Endodermal cell (in vitro differentiated cells): ENCODE results near the gene LSAMP. TPM values are rescaled to one million over a fixed set of nuclear protein-coding genes. Genes with fewer than 3 reads are reported as not detected.

Experiments used
- DNase-seq: peaks from one replicate; pipeline ENCODE4 v3.0.0-alpha.2; 2017
- H3K27ac ChIP-seq: 2 replicates; pipeline ENCODE4 v1.5.1; 2013; ENCODE audit warnings: mild to moderate bottlenecking, low read depth, low read length, moderate library complexity
- H3K27me3 ChIP-seq: 2 replicates; pipeline ENCODE4 v1.6.1; 2013; ENCODE audit warnings: mild to moderate bottlenecking, low read length, moderate library complexity; ENCODE audit not compliant: insufficient read depth, control insufficient read depth, poor library complexity, severe bottlenecking
- H3K36me3 ChIP-seq: 2 replicates; pipeline ENCODE4 v1.7.0; 2013; ENCODE audit warnings: mild to moderate bottlenecking, low read length, moderate library complexity; ENCODE audit not compliant: control insufficient read depth, insufficient read depth
- H3K4me1 ChIP-seq: one replicate; pipeline ENCODE4 v1.7.0; 2013; ENCODE audit warnings: low read length; ENCODE audit not compliant: control insufficient read depth, insufficient read depth
- H3K4me3 ChIP-seq: 2 replicates; pipeline ENCODE4 v1.5.1; 2013; ENCODE audit warnings: mild to moderate bottlenecking, low read length, moderate library complexity
- H3K9ac ChIP-seq: 2 replicates; pipeline ENCODE4 v1.6.1; 2013; ENCODE audit warnings: mild to moderate bottlenecking, low read length, moderate library complexity; ENCODE audit not compliant: poor library complexity, severe bottlenecking; ENCODE audit errors: extremely low read depth
- H3K9me3 ChIP-seq: 2 replicates; pipeline ENCODE4 v1.6.1; 2013; ENCODE audit warnings: mild to moderate bottlenecking, low read length, moderate library complexity; ENCODE audit not compliant: control insufficient read depth
- H3K27ac Mint-ChIP-seq: 2 replicates; pipeline ENCODE4 v1.8.0; 2020; ENCODE audit warnings: mixed read lengths
- H3K27me3 Mint-ChIP-seq: 2 replicates; pipeline ENCODE4 v1.8.0; 2021; ENCODE audit warnings: mild to moderate bottlenecking, mixed read lengths; ENCODE audit not compliant: insufficient read depth
- H3K36me3 Mint-ChIP-seq: 2 replicates; pipeline ENCODE4 v1.8.0; 2020; ENCODE audit warnings: low read depth, mixed read lengths
- H3K4me1 Mint-ChIP-seq: 2 replicates; pipeline ENCODE4 v1.8.0; 2020; ENCODE audit warnings: mixed read lengths
- H3K4me3 Mint-ChIP-seq: 2 replicates; pipeline ENCODE4 v1.8.0; 2020; ENCODE audit warnings: mild to moderate bottlenecking, moderate library complexity, mixed read lengths
- H3K9me3 Mint-ChIP-seq: 2 replicates; pipeline ENCODE4 v1.8.0; 2020; ENCODE audit warnings: mild to moderate bottlenecking, mixed read lengths
- WGBS, 2 experiments: methylation state at CpG; one replicate each; pipeline versions ENCODE4 v1.1.5 to v1.1.7; 2013; ENCODE audit warnings: missing lambda C conversion rate in 2 of 2, mixed read lengths in 1 of 2; ENCODE audit not compliant: insufficient coverage in 1 of 2, insufficient read length in 1 of 2; 5-methylcytosine and 5-hydroxymethylcytosine counted together
- total RNA-seq, 2 donors: library from RNA; stranded (reverse); fragmentation: NEBNext Ultra II Directional in 1 of 2; extraction: Animal tissue kit (Norgen Biotek cat#: 25700) in 1 of 2; gene quantifications; 2 replicates in 1 of 2; 3 replicates in 1 of 2; pipeline ENCODE4 v1.2.1, GENCODE V29; 2021
- TF ChIP-seq, protein P1 (sequence below): fragments of 200-600 bp; sonication (generic); conservative IDR thresholded peaks from 2 replicates; pipeline ENCODE4 v1.5.0; 2021; ENCODE audit warnings: antibody characterized with exemption, mild to moderate bottlenecking

The LSAMP gene
- total RNA-seq, 2 donors from 2014 or later: 4.4 to 10.2 TPM

DNA sequence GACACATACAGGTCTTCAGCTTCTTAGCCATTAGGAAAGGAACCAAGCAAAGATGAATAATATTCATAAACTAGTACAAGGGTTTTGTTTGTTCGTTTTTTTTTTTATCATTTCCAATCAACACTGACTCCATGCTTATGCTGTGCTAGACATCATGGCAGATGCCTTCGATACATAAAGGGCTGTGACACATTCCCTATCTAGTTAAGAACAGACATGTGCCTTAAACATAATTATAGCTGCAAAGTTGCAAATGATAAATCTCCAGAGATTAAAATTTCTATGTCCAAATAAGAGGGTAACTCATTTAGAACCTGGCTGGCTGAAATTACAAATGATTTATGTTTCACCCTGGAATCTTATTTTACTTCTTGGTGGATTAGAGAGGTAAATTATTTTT lies 386.4 kb downstream of the LSAMP start:
- H3K36me3 ChIP-seq: no peaks in the 10 kb centered on the region
- Mint-ChIP-seq H3K9me3 (no peaks in the 10 kb centered on the region), H3K27me3 (no peaks in the 10 kb centered on the region), H3K4me1 (peaks cover 14% of the 10 kb centered on the region), H3K27ac (no peak overlapping the region), H3K36me3 (no peaks in the 10 kb centered on the region), H3K4me3 (no peak overlapping the region)
- WGBS, 2 experiments: 86 to 100% methylated on average over 1 to 2 of the region's 2 CpGs
- H3K4me3 ChIP-seq: no peak overlapping the region
- no peak overlapping the region for H3K9ac ChIP-seq
- TF ChIP-seq, protein P1, sequence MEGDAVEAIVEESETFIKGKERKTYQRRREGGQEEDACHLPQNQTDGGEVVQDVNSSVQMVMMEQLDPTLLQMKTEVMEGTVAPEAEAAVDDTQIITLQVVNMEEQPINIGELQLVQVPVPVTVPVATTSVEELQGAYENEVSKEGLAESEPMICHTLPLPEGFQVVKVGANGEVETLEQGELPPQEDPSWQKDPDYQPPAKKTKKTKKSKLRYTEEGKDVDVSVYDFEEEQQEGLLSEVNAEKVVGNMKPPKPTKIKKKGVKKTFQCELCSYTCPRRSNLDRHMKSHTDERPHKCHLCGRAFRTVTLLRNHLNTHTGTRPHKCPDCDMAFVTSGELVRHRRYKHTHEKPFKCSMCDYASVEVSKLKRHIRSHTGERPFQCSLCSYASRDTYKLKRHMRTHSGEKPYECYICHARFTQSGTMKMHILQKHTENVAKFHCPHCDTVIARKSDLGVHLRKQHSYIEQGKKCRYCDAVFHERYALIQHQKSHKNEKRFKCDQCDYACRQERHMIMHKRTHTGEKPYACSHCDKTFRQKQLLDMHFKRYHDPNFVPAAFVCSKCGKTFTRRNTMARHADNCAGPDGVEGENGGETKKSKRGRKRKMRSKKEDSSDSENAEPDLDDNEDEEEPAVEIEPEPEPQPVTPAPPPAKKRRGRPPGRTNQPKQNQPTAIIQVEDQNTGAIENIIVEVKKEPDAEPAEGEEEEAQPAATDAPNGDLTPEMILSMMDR: no peak
- no peak overlapping the region for H3K27ac ChIP-seq
- peaks cover 6% of the 10 kb centered on the region for H3K4me1 ChIP-seq
- H3K27me3 ChIP-seq: no peaks in the 10 kb centered on the region
- H3K9me3 ChIP-seq: no peaks in the 10 kb centered on the region
- DNase-seq: no peak

DNA sequence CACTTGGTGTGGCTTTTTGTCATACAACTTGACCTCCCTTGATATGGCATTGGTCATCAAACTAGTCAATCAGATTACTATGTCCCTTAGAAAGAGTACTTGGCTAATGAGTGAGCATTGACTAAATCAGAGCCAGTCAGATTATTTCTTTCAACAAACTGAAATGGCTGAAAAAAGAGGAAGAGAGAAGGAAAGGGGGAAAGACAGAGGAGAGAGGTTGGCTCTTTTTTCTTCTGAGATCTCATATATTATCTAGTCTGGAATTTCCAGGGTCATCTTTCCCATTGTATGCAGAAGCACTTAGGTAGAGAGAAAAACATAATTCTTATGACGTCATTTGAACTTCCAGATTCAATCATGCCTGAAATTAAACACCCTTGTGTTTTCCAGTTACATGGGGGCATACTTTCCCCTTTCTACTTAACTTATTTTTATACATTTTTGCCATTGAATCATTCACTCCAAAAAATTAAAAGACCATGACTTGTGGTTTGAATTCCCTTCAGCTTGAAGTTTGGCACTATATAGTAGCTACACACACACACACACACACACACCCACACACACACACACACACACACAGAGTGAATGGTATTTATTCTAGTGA lies 387.8 kb downstream of the LSAMP start:
- Histone ChIP-seq H3K9me3 (no peaks in the 10 kb centered on the region), H3K4me3 (no peak overlapping the region), H3K27ac (no peak overlapping the region), H3K27me3 (no peaks in the 10 kb centered on the region), H3K36me3 (no peaks in the 10 kb centered on the region), H3K9ac (no peak overlapping the region), H3K4me1 (peaks cover 6% of the 10 kb centered on the region)
- no peaks in the 10 kb centered on the region for H3K27me3 Mint-ChIP-seq
- no peaks in the 10 kb centered on the region for H3K9me3 Mint-ChIP-seq
- no peaks in the 10 kb centered on the region for H3K36me3 Mint-ChIP-seq
- H3K4me1 Mint-ChIP-seq: peaks cover 14% of the 10 kb centered on the region
- no peak for DNase-seq
- no peak overlapping the region for H3K27ac Mint-ChIP-seq
- H3K4me3 Mint-ChIP-seq: no peak overlapping the region
- WGBS, 2 experiments: 20 to 53% methylated on average over 1 of the region's 1 CpG
- TF ChIP-seq, protein P1: no peak

DNA sequence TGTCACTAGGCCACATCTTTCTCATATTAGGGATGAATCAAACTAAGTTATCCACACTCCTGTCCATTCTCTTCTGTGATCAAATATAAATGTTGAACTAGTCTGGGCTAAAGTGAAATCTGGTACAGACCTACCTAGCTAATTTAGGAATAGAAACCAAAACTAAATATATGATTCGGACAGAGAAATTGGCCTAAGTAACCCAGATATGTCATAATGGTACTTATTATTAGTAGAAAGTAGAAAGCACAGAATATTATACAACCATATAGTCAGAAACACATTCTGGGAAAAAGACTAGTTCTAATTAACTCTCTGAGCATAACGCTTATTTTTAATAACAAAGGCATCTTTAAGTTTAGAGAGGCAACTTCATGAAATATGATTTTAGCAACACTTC lies 389.0 kb downstream of the LSAMP start:
- H3K9ac ChIP-seq: no peak overlapping the region
- H3K27ac ChIP-seq: no peak overlapping the region
- no peak overlapping the region for H3K4me3 ChIP-seq
- peaks cover 6% of the 10 kb centered on the region for H3K4me1 ChIP-seq
- WGBS, 2 experiments: 96 to 100% methylated on average over 1 to 2 of the region's 2 CpGs
- Mint-ChIP-seq H3K27ac (no peak overlapping the region), H3K36me3 (no peaks in the 10 kb centered on the region), H3K9me3 (no peaks in the 10 kb centered on the region), H3K27me3 (no peaks in the 10 kb centered on the region), H3K4me1 (peaks cover 15% of the 10 kb centered on the region), H3K4me3 (no peak overlapping the region)
- TF ChIP-seq, protein P1: no peak
- no peaks in the 10 kb centered on the region for H3K27me3 ChIP-seq
- no peaks in the 10 kb centered on the region for H3K36me3 ChIP-seq
- H3K9me3 ChIP-seq: no peaks in the 10 kb centered on the region
- no peak for DNase-seq
